ENCODE data around the gene PDK2.

Gene PDK2

GRCh38 chr17:50144845-50145531 lies 49.8 kb downstream of the PDK2 start:
- ChIA-PET POLR2A (interaction anchor here (0.6 to 3.5 kb wide), 2 partner anchors 16 to 44 kb away, joined by 3 to 12 read pairs; no protein-coding TSS in a partner anchor), CTCF (interaction anchor here (1.1 to 2.1 kb wide), 4 partner anchors 8 to 34 kb away, joined by 3 to 12 read pairs (median 4); no protein-coding TSS in a partner anchor)
- DNase-seq (ENCODE audit: extremely low spot score) = no peak
- no peak for TF ChIP-seq FOXA1 (IDR thresholded peaks at IDR 0.05)
- TF ChIP-seq SP1 (IDR thresholded peaks at IDR 0.05) = no peak
- TF ChIP-seq FOXK2 (IDR thresholded peaks at IDR 0.05) = no peak
- no peak for TF ChIP-seq SUZ12 (IDR thresholded peaks at IDR 0.05)
- TF ChIP-seq CTBP1 (IDR thresholded peaks at IDR 0.05; ENCODE audit: borderline replicate concordance) = no peak
- no peak for TF ChIP-seq L3MBTL2 (conservative IDR thresholded peaks at IDR 0.05)
- TF ChIP-seq LEF1 (IDR thresholded peaks at IDR 0.05; ENCODE audit: borderline replicate concordance) = no peak
- no peak for TF ChIP-seq PKNOX1 (IDR thresholded peaks at IDR 0.05)
- TF ChIP-seq HDGF (IDR thresholded peaks at IDR 0.05; ENCODE audit: borderline replicate concordance) = no peak

GRCh38 chr17:50145532-50146229 lies 50.5 kb downstream of the PDK2 start:
- no peak for DNase-seq (ENCODE audit: extremely low spot score)
- ChIA-PET CTCF (interaction anchor here (1.1 to 2.1 kb wide), 4 partner anchors 9 to 34 kb away, joined by 3 to 12 read pairs (median 4); no protein-coding TSS in a partner anchor), POLR2A (interaction anchor here (0.6 to 3.5 kb wide), 2 partner anchors 15 to 44 kb away, joined by 3 to 12 read pairs; no protein-coding TSS in a partner anchor)
- no peak for TF ChIP-seq TARDBP (IDR thresholded peaks at IDR 0.05)

- no peak for DNase-seq (ENCODE audit: extremely low spot score)
- CTCF ChIA-PET = interaction anchor here (1.3 to 2.1 kb wide), 3 partner anchors 9 to 15 kb away, joined by 3 to 12 read pairs (median 4); no protein-coding TSS in a partner anchor
- POLR2A ChIA-PET = no interaction called here
- TF ChIP-seq FOXK2 (IDR thresholded peaks at IDR 0.05) = no peak
Observed at GRCh38 chr17:50146230-50146926, 51.2 kb downstream of the PDK2 start.

DNA sequence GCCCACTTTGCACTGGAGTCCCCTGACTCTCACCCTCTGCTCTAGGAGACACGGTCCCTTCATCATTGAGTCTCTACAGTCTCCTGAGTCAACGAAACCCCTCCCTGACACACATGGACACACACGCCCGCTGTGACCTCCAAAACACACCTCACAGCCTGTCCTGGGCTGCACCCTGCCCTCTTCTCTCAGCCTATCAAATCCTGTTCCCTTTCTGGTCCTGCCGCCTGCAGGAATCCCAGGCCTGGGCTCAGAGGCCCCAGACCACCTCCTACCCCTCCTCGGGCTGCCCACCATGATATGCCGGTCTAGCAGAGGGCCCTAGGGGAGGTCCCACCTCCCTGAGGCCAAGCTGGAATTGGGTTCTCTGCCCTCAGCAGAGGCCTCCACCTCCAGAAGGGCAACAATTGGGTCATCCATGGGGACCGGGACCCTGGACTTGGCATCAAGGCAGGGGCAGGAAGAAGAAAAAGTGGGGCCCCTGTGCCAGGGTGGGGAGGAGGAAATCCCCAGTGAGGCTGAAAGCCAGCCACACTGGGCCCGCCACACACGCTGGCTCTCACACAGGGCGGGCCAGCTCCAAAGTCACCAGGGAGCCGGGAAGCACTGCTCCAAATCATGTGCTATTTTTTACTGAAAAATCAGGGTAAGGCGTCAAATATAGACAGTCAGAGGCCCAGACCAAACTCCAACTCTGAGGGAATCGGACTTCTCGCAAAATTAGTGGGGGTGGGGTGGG lies 51.9 kb downstream of the PDK2 start:
- ChIA-PET POLR2A (interaction anchor here (1.1 kb wide), 1 partner anchor 11 kb away, joined by 3 read pairs; no protein-coding TSS in a partner anchor), CTCF (interaction anchor here (0.6 to 2.1 kb wide), 4 partner anchors 10 to 33 kb away, joined by 3 to 12 read pairs (median 3); no protein-coding TSS in a partner anchor)
- TF ChIP-seq BHLHE40 (IDR thresholded peaks at IDR 0.05; ENCODE audit: borderline replicate concordance) (no peak), HDGF (IDR thresholded peaks at IDR 0.05; ENCODE audit: borderline replicate concordance) (no peak), FOXM1 (IDR thresholded peaks at IDR 0.05; ENCODE audit: borderline replicate concordance) (no peak), ARNT (IDR thresholded peaks at IDR 0.05) (no peak), PKNOX1 (IDR thresholded peaks at IDR 0.05) (no peak), L3MBTL2 (conservative IDR thresholded peaks at IDR 0.05) (no peak), FOXA1 (IDR thresholded peaks at IDR 0.05) (no peak), SP1 (IDR thresholded peaks at IDR 0.05) (no peak), FOXK2 (IDR thresholded peaks at IDR 0.05) (no peak), ELF4 (IDR thresholded peaks at IDR 0.05) (no peak), LEF1 (IDR thresholded peaks at IDR 0.05; ENCODE audit: borderline replicate concordance) (no peak), NFRKB (IDR thresholded peaks at IDR 0.05) (no peak)
- no peak for DNase-seq (ENCODE audit: extremely low spot score)

GRCh38 chr17:50147841-50148225 lies 52.7 kb downstream of the PDK2 start:
- CTCF ChIA-PET = interaction anchor here (0.6 to 1.0 kb wide), 3 partner anchors 13 to 33 kb away, joined by 3 read pairs; no protein-coding TSS in a partner anchor
- POLR2A ChIA-PET = interaction anchor here (0.9 to 2.7 kb wide), 3 partner anchors 10 to 24 kb away, joined by 3 to 25 read pairs (median 3); no protein-coding TSS in a partner anchor
- TF ChIP-seq ELF4 (IDR thresholded peaks at IDR 0.05) = no peak
- DNase-seq (ENCODE audit: extremely low spot score) = no peak

DNA sequence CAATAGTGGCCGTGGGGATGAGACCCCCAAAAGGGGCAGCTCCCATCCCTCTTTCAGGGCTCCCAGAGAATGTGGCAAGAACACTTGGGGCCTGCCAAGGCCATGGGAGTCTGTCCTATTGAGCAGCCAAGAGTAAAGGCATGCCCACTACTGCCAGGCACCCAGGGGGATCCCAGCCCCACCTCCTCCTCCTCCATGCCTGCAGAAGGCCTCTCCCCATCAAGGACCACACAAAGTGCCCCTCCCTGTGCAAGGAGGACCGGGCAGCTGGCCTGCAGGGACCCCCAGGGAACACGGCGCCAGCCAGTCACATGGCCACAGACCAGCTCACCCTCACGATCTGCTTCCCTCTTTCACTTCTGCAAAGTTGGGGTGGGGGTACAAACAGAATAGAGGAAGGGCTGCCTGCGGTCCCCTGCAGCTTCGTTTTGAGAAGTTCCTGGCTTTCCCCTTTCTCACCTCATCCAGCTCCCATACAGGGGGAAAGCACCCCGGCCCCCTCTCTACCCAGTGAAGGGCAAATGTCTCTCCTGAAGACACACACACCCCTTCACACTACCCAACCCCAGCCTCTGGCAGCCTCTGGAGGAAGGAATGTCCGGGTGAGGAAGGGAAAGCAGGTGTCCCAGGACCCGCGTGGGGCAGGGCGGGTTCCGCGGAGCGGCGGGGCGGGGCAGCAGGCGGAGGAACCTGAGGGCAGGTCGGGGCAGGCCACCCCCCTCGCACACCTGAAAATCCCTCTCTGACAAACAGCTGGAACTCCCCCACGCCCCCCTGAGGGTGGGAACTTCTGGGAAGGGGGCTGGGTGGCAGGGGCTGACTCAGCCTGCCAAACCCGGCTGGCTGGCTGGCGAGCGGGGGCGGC lies 53.3 kb downstream of the PDK2 start:
- TF ChIP-seq NFRKB (IDR thresholded peaks at IDR 0.05) = no peak
- no peak for TF ChIP-seq ZNF384 (IDR thresholded peaks at IDR 0.05)
- no peak for TF ChIP-seq FOXA1 (IDR thresholded peaks at IDR 0.05)
- TF ChIP-seq SUZ12 (IDR thresholded peaks at IDR 0.05) = no peak
- TF ChIP-seq BHLHE40 (IDR thresholded peaks at IDR 0.05; ENCODE audit: borderline replicate concordance) = no peak
- TF ChIP-seq SP1 (IDR thresholded peaks at IDR 0.05) = no peak
- no peak for TF ChIP-seq ELF4 (IDR thresholded peaks at IDR 0.05)
- no peak for TF ChIP-seq PKNOX1 (IDR thresholded peaks at IDR 0.05)
- POLR2A ChIA-PET = interaction anchor here (0.9 to 2.7 kb wide), 3 partner anchors 10 to 24 kb away, joined by 3 to 25 read pairs (median 3); no protein-coding TSS in a partner anchor
- no peak for DNase-seq (ENCODE audit: extremely low spot score)
- CTCF ChIA-PET = interaction anchor here (0.8 to 1.5 kb wide), 2 partner anchors 21 to 30 kb away, joined by 3 to 5 read pairs; no protein-coding TSS in a partner anchor

Data from HEK293T (cell line).